Activated gamma-delta T cell treated with anti-CD3 and anti-CD28 coated beads, Interleukin-2, amount 50 U/mL, for 16 hours (primary cell): Measurements from ENCODE around the gene PRSS57.
"Not testable (repeated sequence)": the region's sequence is repeated elsewhere in the genome, so short reads cannot be mapped to it uniquely, and the experiment has no call there.

Experiments
- DNase-seq: peaks from one replicate; pipeline ENCODE4 v3.0.0-alpha.2; 2020; ENCODE audit warnings: low read depth

The PRSS57 gene

DNA sequence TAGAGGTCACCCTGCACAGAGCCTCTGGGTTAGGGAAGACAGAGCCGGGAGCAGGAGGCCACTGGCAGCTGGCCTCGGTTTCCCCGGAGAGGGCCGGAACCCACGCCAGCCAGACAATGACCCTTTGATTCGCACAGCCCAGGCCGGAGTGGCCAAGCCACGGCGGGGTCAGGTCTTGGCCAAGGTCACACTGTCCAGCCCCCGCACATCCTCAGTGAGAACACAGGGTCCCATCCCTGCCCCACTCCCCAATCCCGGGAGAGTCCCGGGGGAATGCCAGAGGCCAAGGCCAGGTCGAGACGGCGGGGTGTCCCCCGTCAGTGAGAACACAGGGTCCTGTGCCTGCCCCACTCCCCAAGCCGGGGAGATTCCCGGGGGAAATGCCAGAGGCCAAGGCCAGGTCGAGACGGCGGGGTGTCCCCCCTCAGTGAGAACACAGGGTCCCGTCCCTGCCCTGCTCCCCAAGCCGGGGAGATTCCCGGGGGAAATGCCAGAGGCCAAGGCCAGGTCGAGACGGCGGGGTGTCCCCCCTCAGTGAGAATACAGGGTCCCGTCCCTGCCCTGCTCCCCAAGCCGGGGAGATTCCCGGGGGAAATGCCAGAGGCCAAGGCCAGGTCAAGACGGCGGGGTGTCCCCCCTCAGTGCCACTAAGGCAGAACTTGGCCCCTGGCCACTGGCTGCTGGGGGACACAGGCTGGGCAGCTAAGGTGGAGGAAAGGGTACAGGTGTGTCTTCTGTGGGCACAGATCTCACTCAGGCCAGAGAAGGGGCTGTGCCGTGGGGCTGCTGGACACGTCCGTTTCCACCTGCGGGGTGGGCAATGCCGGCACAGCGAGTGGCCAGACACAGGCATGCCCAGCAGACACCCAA, 20.7 kb downstream of the PRSS57 start:
- DNase-seq = no peak

DNA sequence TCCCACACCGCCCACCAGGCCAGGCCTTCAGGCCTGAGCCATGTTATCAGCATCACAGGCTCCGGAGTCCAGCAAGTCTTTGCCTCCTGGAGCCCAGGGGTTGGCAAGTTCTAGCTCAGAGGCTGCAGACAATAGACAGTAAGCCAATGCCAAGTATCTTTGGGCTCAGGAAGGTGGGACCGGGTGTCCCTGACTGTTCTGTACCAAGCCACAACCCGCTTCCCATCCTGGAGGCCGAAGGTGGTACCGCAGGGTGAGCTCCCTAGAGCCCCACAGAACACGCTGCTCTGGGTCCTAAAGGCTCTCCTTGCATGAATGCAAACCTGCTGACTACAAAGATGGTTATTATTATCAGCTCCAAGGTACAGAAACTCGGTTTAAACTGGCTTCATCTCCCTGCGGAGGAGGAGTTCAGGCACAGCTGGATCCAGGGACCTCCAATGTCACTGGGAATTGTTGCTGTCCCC, 24.6 kb downstream of the PRSS57 start:
- no peak for DNase-seq

DNA sequence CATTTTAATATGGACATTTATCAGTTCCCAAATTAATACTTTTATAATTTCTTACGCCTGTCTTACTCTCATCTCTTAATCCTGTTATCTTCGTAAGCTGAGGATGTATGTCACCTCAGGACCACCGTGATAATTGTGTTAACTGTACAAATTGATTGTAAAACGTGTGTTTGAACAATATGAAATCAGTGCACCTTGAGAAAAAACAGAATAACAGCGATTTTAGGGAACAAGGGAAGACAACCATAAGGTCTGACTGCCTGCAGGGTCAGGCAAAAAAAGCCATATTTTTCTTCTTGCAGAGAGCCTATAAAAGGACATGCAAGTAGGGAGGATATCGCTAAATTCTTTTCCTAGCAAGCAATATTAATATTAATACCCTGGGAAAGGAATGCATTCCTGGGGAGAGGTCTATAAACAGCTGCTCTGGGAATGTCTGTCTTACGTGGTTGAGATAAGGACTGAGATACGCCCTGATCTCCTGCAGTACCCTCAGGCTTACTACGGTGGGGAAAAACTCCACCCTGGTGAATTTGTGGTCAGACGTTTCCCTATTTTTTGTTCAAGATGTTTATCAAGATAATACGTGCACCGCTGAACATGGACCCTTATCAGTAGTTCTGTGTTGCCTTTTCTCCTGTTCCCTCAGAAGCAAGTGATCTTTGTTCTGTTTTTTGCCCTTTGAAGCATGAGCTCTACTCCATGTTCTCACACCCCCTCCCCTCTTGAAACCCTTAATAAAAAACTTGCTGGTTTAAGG, 26.4 kb downstream of the PRSS57 start:
- not testable (repeated sequence) for DNase-seq

DNA sequence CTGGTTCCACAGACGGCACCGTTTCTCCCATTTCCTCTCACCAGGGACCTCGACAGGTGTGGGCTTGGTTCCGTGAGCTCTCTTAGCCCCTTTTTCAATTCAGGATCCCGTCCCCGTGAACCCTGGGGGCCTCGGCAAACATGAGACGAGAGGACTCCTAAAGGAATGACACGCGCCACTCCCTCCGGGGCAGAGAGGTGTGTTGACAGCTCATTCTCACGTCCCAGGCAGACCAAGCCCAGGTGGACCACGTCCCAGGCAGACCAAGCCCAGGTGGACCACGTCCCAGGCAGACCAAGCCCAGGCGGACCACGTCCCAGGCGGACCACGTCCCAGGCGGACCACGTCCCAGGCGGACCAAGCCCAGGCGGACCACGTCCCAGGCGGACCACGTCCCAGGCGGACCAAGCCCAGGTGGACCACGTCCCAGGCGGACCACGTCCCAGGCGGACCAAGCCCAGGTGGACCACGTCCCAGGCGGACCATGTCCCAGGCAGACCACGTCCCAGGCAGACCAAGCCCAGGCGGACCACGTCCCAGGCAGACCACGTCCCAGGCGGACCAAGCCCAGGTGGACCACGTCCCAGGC, 28.2 kb downstream of the PRSS57 start:
- DNase-seq = not testable (repeated sequence)

DNA sequence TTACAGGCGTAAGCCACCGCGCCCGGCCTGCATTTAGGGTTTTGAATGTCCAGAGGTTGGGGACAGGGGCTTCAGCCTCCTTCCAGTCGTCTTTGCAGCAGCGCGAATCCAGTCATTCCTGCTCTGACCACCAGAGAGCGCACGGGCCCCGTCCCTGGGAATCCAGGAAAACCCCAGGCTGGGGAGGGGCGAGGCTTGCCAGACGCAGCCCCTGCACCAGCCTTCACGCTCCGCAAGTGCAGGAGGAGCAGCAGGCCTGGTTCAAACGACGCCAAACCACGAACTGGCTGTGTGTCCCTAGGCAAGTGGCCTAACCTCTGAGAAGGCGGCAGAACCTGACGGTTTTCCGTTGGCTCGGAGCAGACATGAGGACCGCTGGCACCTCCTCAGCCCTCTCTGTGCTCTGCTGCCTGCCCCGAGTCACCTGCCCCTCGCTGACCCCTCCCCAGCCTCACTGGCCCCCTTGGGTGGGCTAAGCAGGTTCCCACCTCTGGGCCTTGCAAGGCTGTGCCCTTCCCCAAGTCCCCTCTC, 30.3 kb downstream of the PRSS57 start:
- peak; percentile 67 for DNase-seq

DNA sequence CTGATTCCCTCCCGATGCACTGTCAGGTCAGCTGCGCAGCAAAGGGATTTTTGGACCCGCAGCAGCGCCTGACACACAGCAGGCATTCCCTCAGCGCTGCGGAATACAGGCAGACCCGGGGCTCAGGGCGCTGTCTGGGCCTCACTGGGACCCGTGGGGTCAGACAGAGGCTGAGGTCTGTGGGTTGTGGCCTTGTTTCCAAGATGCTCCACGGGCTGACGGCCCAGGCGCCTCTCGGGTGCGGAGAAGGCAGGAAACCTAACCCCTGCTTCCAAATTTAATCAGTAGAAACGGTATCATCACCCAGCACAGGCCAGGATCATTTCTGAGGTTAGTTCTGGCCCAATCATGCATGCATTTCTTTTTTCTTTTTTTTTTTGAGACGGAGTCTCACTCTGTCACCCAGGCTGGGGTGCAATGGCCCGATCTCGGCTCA, 31.6 kb downstream of the PRSS57 start:
- DNase-seq = no peak

DNA sequence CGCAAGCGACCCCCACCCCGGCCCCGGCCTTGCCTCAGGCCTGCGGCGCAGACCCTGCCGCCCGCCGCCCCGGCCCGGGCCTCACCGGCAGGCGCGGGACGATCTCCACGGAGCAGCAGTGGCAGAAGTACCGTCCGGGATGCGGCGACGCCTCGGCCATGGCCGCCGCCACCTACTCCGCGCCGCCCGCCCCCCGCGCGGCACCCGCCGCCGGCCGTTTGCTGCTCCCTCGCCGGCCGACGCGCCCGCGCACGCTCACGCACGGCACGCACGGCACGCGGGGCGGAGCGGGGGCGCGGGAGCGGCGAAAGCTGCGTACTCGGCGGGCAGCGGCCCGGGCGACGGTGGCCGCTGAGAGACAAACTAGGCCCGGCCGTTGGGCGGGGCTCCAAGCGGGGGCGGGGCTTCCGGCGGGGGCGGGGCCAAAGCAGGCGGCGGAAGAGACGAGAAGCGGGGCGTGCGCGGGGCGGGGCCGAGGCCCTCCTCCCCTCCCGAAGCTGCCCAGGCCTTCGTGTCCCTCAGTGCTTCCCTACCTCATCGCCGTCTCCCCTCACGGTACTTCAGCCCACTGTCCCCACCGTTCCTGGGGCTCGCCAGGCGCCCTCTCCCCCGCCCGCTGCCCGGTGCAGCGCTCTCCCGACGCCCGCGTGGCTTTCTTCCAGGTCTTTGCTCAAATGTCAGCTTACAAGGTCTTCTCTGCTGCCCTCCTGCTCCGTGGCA, 32.1 kb downstream of the PRSS57 start, which contains the start of gene RNF126:
Gene RNF126 (minus strand): TSS at position 253 of the 720 bp plus-strand sequence. CDS start 93 bp downstream, at position 160.
- DNase-seq = peak; percentile 94

DNA sequence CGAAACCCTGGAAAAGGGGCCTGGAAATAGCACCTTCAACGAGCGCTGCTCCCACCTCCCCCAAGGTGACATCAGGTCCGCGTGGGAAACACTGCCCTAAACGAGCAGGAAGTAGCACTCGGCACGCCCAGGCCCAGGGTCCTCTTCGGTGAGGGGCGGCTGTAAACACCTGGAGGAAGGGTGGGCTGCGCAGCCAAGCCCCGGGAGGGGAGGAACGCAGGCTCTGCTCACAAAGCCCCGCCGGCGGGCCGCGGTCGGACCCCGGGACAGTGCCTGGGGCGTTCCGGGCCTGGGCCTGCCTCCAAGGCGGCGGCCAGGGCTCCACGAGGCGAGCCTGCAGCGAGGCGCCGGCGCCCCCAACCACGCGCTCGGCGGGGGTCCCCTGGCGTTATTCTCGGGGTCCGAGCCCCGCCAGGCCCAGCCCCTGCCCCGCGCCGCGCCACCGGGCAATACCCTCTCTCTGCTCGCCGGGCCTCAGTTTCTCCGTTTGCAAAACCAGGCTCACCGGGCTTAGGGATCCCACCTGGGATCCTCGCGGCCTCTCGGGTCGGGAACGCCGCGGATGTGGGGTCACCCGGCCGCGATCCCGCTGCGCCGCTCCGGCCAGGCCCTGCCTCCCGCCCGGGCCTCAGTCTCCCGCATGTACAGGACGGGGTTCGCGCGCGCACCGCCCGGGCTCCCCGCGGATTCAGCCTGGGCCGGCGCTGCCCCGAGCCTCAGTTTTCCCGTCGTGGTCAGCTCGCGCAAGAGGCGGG, 32.9 kb downstream of the PRSS57 start:
- DNase-seq = peak; percentile 64

DNA sequence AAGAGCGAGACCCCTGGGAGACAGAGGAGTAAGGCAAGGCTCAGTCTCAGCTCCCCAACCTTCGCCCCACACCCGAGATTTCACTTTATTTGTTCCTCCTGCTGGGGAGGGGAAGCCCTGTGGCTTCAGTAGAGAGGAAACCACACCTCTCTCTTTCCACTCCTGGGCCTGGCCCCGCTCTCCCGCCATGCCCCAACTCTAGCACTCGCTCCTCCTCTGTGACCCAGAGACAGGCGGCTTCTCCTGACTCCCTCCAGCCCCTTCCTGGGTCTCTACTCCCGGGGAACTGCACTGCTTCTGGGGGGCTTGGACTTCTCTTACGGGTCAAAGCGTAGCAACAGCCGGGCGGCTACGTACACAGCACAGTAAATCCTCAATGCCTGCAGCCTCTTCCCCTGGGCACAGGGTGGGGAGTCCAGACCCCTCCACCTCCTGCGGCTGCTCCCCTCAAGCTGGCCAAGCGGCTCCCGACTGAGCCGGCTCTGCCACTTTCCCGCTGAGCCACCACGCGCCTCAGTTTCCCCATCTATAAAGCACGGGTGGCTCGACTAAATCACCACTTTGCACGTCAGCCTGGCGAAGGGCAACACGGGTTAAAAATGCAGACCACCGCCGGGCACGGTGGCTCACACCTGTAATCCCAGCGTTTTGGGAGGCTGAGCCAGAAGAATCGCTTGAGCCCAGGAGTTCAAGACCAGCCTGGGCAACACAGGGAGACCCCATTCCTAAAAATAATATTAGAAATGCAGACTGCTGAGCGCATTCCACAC, 33.6 kb downstream of the PRSS57 start:
- peak; percentile 53 for DNase-seq

DNA sequence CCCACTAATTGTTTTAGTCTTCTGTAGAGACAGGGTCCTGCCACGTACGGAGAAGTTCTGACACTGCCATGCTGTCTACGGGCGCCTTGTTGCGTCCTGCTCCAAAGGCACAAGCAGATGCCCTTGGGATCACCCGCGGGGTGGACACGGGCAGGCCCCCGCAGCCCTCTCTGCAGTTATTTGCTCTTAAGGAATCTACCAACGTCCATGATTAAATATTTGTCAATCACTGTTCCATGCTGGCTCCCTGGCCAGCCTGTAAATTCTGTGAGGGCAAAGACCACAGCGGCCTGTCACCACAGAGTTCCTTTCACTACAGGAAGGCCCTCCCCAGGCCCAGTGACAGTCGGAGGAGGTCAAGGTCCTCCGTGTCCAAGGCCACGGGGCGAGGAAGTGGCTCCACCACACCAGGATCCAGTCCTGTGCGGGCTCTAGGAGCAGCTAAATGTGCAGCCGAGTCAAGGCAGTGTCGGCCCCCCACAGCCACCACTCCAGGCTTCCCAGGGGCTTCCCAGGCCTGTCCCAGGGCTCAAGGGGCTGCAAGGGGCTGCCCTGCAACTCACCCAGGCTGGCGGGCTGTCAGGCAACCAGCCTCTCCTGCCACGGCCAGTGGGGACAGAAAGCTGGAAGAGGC, 34.3 kb downstream of the PRSS57 start:
- DNase-seq = no peak

DNA sequence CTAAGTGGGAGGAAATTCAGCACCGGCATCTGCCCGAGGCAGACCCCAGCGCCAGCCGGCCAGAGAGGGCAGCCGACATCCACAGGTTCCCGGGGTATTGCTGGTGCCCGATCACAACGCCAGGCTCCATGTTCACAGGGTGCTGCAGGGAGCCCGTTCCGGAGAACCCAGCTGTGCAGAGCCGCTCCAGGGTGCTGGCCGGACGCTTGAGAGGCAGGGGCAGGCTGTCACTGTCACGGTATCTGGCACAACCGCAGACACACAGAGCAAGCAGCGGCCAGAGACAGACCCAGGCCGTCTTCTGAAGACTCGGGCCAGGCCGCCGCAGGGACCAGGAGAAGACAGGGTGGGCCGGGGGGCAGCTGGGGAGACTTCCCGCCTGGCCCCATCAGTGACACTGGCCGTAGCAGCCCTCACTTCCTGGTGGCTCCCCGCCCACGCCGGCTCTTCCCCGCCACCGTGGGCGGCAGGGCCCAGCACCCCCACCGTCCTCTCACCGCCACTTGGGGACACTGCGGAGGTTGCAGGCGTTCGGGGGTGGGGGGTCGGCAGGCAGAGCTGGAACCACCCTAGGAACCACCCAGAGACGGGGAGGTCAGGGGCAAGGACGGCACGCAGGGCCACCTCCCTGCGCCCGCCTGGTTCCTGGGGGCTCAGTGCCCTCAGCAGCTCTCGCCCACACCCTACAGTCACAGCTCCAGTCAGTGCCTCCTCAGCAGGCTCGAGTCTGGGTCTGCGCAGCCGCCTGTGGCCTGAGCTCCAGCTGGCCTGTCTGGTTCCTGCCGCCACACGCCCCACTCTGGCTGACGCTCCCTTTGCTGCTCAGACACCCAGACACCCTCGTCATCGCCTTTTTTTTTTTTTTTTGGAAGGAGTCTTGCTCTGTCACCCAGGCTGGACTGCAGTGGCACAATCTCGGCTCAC, 36.1 kb downstream of the PRSS57 start:
- DNase-seq = peak; percentile 41

DNA sequence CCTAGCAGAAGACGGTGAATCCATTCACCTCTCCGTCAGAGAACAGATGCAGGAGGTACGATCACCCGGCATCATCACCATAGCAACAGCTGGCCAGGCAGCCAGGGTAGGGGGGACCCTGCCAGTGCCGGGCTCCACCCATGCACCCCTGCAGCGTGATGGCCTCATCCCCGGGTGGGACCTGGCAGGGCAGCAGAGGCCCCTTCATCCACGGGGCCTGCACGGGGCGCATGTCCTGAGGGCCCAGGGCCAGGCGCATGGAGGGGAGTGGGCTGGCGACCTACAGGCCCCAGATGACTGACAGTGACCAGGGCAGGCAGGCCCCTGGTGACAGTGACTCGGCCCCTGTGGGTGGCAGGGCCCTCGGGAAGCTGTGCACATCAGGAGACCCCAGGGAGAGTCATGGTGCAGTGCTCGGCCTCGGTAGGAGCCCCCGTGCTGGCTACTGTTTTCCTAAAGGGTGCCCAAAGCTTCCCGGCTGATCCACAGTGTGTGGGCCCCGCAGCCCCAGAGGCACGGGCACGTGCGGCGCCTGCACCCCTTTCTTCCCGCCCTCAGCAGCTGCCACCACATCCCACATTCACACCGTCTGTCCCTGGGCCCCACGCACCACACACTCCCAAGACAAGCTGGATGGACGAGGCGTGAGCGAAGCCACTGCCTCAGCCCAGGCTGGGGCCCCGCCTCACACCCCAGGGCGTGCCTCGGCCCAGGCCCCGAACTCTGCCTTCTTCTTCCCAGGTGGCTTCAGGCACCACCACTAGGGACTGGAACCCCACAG, 37.0 kb downstream of the PRSS57 start:
- DNase-seq = no peak

DNA sequence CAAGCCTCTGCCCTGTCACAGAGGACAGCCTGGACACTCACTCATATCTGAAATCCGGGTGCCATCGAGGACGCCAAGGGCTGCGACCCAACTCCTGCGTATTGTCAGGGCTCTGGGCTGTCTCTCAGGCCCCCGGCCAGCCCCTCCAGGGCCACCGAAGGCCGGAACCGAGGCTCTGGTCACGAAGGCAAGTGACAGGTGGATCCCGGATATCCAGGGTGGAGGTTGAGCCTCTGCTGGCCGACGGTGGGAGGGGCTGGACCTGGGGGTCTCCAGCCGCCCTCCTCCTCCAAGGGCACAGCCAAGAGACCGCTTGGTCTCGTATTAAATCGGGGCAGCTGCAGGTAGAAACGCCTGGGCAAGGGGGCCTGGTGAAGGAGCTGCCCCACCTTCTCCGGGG, 37.6 kb downstream of the PRSS57 start:
- no peak for DNase-seq

DNA sequence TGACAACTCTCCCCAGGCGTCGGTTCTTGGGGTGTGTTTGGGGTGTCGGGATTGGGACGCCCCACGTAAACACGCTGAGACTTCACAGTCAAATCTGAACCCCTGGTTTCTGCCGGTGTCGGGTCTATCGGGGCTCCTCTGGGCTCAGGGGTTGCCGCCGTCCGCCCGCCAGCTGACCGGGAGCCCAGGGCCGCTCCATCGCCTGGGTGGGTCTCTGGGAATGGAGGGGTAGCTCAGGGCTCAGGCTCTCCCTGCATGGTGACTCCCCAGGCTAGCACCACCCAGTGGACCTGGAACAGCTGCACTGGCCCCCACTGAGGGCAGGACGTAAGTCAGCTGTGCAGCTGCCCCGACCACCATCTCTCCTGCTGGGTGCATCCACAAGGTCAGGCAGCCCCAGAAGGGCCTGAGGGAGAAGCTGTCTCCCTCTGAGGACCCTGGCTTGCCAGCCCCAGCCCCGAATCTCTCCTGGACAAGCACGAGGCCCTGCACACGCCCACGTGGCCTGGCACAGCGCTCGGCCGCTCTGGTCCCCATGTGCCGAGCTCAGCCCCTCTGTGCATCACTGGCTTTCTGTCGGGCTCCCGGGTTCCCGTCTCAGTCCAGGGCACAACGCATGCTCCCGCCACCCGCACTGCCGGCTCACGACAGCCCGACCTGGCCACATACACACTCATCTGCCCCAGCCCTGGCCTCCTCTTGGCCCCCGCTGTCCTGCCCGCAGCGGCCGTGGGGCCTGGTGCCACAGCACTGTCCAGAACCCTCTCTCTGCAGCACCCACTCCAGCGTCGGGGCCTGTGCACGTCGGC, 38.3 kb downstream of the PRSS57 start:
- no peak for DNase-seq

DNA sequence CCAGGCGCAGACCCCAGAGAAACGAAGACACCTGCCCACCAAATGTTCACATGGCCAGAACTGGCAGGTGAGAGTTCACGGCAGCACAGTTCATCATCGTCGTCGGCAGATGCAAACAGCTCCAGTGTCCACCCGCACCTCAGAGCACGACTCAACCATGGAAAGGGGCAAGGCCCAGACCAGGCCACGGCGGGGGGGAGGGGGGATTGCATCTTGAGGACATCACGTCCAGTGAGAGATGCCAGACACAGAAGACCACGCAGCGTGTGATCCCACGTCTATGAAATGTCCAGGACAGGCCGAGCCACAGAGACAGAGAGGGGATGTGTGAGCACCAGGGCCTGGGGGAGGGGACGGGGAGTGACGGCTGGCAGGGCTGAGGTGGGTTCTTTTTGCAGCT, 39.6 kb downstream of the PRSS57 start:
- no peak for DNase-seq

DNA sequence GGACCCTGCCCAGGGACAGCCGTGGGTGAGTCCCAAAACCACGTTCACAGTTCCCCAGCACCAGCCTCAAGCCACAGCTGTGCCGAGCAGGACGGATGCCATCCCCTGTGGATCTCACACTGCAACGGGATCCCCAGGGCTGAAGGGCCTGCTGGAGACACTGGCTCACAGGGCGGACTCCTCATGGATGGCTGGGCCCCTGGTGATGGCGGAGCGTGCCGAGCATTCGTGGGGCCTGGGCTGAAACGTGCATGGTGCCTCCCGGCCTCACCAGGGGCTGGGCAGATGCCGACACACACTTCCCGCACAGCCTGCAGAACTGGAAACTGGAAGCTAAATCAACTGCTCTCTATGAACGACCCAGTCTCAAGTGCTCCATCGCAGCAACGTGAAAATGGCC, 41.8 kb downstream of the PRSS57 start:
- no peak for DNase-seq
